NCI-H146 treated with DMSO at 0.1 percent for 48 hours (cell line): ENCODE data around the gene ATF1.
A peak's percentile ranks its signal among the peaks of the same experiment; 100 is the strongest.
"Not testable (repeated sequence)": the region's sequence is repeated elsewhere in the genome, so short reads cannot be mapped to it uniquely, and the experiment has no call there.

Experiments used
- DNase-seq: peaks from one replicate; lab custom pipeline; 2025; ENCODE audit not compliant: unreplicated experiment; lab: John Stamatoyannopoulos, UW

The ATF1 gene

DNA sequence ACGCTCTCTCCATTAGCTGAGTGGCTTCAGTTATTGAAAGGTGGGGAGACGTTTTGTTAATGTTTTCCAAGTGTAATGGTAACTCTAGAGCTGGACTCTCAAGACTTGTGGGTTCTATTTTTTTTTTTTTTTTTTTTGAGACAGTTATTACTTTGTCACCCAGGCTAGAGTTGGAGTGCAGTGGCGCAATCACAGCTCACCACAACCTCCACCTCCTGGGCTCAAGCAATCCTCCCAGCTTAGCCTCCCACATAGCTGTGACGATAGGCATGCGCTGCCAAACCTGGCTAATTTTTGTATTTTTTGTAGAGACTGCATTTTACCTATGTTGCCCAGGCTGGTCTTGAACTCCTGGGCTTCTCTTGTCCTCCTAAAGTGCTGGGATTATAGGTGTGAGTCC is 26.2 kb downstream of the ATF1 start:
- DNase-seq = no peak

DNA sequence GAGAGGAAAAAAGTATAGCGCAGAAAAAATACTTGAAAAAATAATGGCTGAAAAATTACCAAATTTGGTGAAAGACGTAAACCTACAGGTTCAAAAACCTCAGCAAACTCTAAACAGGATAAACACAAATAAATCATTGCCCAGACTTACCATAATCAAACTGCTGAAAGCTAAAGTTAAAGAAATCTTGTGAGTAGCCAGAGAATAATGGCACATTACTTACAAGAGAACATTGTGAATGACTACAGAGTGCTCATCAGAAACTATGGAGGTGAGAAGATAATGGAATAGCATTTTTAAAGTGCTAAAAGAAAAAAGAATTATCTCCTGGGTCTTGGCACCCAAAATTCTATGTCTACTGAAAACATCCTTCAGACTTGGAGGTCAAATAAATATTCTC is 36.0 kb downstream of the ATF1 start:
- no peak for DNase-seq

DNA sequence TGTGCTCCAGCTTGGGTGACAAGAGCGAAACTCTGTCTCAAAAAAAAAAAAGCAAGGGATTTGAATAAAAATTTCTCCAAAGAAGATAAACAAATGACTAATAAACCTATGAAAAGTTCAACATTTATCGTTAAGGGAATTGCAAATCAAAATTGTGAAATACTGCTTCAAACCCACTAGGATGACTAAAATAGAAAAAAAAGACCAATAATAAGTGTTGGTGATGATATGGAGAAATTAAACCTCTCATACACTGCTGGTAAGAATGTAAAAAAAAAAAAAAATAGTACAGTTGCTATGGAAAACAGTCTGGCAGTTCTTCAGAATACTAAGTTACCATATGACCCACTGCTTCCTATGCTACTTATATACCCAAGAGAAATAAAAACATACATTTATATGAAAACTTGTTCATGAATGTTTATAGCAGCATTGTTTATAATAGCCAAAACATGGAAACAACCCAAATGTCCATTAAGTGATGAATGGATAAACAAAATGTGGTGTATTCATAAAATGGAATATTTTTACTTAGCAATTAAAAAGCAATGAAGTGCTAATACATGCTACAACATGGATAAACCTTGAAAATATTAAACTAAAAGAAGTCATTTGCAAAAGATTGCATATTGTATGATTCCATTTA is 39.5 kb downstream of the ATF1 start:
- no peak for DNase-seq

DNA sequence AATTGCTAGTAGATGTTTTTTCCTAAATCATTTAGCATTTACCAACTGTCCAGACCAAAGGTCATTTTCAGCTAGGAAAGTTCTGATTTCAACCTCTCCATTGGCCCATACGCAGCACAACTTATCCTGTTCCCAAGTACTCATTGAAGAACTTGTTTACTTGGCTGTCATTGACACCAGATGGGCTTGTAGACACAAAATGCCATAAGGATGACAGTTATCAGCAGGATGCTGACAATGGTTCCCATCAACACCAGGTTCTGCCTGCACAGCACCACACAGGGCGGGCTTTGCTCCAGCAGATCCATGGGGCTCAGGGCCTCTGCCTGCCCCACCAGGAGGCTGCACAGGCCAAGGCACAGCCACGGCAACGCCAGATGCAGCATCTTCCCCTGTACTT is 42.3 kb downstream of the ATF1 start:
- DNase-seq = no peak

DNA sequence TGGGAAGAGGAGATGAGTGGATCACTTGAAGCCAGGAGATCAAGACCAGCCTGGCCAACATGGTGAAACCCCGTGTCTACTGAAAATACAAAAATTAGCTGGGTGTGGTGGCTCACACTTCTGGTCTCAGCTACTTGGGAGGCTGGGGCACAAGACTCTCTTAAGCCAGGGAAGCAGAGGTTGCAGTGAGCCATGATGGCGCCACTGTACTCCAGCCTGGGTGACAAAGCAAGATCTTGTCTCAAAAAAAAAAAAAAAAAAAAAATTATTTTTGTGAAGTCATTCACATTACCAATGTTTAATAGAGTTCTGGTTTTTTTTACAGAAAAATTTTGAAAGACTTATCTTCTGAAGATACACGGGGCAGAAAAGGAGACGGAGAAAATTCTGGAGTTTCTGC is 45.2 kb downstream of the ATF1 start:
- not testable (repeated sequence) for DNase-seq

DNA sequence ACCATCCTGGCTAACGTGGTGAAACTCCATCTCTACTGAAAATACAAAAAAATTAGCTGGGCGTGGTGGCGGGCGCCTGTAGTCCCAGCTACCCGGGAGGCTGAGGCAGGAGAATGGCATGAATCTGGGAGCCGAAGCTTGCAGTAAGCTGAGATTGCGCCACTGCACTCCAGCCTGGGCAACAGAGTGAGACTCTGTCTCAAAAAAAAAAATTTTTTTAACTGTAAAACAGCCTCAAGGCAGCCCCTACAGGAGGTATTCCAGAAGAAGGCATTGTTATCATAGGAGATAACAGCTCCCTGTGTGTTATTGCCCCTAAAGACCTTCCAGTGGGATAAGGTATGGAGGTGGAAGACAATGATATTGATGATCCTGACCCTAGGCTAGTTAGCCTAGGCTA is 51.0 kb downstream of the ATF1 start:
- not testable (repeated sequence) for DNase-seq

DNA sequence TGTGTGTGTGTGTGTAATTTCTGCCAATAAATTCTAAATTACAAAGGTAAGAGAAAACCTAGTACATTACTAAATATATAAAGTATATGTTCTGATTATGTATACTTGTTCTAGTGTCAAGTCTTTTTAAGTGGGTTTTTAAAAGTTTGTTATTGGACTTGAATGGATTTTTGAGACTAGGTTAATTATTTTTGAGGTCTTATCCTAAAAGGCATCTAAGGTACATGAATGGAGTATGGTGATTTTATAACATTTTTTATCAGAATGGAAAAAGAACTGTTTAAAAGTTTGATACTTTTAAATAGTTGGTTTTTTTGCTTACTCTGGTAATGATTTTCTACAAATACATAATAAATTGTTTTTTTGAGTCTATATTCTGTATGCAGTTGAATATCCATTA is 56.3 kb downstream of the ATF1 start:
- DNase-seq = no peak

DNA sequence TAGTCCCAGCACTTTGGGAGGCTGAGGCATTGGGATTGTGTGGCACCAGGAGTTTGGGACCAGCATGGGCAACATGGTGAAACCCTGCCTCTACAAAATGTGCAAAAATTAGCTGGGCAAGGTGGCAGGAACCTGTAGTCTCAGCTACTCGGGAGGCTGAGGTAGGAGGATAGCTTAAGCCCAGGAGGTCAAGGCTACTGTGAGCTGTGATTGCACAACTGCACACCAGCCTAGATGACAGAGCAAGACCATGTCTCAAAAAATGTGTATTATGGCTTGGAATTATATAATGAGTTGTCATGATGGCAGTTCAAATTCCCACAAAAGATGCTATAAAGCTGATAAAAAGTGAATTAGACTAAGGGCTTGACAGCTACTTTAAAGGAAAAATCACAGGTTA is 58.2 kb downstream of the ATF1 start:
- DNase-seq = no peak

DNA sequence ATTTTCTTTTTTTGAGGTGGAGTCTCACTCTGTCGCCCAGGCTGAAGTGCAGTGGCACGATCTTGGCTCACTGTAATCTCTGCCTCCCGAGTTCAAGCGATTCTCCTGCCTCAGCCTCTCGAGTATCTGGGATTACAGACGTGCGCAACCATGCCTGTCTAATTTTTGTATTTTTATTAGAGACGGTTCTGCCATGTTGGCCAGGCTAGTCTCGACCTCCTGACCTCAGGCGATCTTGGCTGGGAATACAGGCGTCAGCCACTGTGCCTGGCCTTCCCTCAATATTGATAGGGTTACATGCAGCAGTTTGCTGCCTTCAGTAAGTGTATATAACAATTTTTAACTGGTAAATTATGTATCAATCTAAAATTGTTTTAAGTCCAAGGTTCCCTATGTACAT is 59.8 kb downstream of the ATF1 start:
- not testable (repeated sequence) for DNase-seq

DNA sequence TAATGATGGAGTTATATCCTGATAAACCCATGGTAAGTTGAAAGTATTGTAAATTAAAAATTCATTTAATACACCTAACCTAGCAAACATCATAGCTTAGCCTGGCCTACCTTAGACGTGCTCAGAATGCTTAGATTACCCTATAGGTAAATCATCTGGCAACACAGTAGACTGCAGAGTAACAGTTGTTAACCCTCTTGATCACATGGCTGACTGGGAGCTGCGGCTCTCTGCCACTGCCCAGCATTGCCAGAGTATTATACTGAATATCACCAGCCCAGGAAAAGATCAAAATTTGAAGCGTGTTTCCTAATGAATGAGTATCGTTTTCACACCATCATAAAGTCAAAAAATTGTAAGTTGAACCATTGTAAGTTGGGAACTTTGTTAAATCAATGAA is 61.0 kb downstream of the ATF1 start:
- no peak for DNase-seq

DNA sequence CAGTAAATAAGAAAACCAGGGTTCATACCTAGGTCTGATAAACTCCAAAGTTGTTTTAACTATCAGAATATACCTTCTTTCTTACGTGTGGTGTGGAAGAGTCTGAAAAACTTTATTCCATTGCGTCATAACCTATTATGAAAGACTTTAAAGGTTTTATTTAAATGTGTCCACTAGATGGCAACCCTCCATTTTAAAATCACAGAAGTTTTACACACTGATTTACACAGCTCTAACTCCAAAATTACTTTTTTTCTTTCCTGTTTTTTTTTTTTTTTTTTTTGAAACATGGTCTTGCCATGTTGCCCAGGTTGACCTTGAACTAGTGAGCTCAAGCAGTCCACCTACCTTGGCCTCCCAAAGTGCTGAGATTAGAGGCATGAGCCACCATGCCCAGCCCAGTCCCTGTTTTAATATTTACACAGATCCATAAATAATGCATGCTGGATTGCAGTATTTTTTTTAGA is 61.5 kb downstream of the ATF1 start:
- DNase-seq = peak; percentile 49

DNA sequence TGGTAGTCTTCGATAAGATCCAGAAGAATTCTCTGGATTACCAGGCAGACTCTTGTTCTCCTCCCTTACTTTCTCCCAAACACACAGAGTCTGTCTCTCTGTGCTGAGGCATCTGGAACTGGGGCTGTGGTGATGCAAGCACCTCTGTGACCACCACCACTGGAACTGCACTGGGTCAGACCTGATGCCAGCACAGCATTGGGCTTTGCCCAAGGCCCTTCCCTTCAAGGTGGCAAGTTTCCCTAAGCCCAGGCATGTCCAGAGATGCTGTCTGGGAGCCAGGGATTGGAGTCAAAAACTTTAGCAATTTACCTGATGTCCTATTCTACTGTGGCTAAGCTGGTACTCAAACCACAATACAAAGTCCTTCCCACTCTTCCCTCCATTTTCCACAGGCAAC is 64.2 kb downstream of the ATF1 start:
- no peak for DNase-seq

DNA sequence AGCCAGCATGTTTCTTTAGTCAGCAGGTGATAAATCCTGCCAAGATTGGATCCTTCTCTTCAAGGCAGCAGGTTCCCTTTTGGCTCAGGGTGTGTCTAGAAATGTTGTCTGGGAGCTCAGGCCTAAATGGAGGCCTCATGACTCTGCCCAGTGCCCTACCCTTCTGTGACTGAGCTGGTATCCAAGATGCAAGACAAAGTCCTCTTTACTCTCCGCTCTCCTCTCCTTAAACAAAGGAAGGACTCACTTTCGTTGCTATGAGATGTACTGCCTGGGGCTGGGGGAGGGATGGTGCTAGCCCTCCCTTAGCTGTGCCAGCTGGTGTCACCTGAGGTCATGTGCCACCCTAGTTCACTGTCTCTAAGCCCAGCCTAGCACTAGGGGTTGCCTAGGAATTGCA is 65.0 kb downstream of the ATF1 start:
- no peak for DNase-seq

DNA sequence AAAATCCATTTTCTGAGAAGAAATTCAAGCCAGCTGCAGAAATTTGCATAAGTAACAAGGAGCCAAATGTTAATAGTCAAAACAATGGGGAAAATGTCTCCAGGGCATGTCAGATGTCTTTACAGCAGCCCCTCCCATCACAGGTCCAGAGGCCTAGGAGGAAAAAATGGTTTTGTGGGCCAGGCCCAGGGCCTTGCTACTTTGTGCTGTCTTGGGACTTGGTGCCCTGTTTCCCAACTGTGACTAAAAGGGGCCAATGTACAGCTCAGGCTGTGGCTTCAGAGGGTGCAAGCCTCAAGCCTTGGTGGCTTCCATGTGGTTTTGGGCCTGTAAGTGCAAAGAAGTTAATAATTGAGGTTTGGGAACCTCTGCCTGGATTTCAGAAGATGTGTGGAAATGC is 69.9 kb downstream of the ATF1 start:
- not testable (repeated sequence) for DNase-seq

DNA sequence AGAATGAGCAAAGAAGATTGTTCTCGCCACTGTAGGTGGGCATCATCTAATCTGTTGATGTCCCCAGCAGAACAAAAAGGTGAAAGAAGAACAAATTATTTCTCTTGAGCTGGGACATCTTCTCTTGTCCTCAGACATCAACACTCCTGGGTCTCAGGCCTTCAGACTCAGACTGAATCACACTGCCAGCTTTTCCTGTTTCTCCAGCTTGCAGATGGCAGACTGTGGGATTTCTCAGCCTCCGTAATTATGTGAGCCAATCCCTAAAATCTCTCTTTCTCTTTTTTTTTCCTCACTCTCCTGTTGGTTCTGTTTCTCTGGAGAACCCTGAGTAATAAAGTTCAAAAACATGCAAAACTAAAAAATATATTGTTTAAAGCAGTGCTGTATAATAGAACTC is 75.1 kb downstream of the ATF1 start:
- no peak for DNase-seq

DNA sequence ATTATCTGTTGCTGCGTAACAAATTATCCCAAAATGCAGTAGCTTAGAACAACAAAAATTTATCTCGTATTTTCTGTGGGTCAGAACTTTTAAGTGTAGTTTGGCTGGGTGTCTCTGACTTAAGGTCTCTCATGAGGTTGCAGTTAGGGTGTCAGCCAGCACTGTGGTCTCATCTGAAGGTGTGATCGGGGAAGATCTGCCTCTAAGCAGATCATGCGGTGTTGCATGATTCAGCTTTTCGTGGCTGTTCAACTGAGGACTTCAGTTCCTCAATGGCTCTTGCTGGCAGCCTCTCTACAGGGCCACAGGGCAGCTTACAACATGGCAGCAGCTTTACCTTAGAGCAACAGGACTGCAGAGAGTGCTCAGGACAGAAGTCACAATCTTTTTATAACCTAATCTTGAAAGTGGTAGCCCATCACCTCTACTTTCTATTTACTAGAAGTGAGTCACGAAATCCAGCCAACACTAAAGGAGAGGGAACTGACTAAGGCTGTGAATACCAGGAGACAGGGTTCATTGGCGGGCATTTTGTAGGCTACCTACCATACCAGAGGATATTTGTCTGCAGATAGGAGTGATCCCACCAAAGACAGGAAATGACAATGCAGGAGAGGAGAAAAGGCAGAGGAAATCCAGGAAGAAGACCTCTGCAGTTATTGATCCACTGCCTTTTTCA is 77.0 kb downstream of the ATF1 start:
- no peak for DNase-seq

DNA sequence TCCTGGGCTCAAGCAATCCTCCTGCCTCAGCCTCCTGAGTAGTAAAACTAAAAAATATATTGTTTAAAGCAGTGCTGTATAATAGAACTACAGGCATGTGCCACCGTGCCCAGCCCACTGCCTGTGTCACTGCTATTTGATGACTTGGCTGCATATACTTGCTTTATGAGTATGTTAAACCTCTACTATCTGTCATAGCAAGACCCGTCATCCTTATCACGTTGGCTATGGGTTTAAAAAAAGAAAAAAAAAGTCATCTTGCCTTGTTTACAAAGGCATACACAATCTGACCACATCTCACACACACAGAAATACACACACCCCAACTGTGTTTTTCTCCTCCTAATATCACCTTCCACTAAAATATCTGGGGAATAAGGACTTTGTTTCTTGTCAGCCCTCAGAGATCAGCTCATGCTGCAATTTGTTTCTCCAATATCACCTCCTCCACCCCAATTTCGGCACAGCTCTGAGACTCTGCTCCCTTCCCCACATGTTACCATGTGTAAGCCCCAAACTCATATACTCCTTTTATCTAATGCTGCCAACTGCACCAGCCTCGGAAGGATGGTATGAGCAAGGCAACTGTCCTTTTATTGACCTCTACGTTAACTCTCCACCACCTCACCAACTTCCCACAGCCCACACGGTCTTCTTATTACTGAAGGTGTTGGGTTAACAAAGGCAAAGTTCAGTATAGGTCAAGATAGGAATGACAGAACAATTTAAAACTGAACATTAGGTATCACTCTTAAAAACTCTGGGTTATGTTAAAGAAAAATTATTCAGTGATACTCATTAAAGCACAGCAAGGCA is 78.0 kb downstream of the ATF1 start:
- no peak for DNase-seq

DNA sequence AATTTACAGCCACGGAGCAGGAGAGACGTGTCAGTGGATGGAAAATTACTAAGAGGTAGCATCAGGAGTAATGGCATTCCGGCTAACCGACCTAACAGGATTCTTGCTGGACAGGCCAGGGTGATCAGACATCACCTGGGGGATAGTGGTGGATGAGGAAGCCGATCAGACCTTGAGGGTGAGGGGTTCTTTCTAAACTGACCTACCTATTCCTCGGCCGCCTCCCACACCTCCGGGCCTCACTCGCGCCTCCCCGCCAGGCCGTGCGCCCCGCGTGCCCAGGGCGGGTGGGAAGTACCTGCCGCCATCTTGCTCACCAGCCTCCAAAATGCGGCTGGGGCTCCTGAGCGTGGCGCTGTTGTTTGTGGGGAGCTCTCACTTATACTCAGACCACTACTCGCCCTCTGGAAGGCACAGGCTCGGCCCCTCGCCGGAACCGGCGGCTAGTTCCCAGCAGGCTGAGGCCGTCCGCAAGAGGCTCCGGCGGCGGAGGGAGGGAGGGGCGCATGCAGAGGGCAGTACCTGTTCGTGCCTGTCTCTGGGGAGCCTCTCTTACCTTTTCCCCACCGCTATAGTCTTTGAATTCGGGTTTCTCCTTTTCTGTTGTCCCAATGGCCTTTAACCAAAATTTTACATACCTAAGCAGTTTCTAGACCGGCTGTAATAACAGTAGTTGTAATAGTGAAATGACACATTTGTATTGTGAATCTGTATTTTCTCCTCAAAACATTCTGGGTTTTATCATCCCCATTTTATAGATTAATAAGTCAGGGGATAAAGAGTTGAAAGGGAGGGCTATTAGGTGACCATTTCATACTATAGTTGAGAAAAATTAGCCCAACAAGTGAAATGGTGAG is 79.0 kb downstream of the ATF1 start, which contains the start of gene TMPRSS12:
Gene TMPRSS12 (plus strand): TSS at position 290 of the 857 bp plus-strand sequence. CDS start 39 bp downstream, at position 329.
- no peak for DNase-seq

DNA sequence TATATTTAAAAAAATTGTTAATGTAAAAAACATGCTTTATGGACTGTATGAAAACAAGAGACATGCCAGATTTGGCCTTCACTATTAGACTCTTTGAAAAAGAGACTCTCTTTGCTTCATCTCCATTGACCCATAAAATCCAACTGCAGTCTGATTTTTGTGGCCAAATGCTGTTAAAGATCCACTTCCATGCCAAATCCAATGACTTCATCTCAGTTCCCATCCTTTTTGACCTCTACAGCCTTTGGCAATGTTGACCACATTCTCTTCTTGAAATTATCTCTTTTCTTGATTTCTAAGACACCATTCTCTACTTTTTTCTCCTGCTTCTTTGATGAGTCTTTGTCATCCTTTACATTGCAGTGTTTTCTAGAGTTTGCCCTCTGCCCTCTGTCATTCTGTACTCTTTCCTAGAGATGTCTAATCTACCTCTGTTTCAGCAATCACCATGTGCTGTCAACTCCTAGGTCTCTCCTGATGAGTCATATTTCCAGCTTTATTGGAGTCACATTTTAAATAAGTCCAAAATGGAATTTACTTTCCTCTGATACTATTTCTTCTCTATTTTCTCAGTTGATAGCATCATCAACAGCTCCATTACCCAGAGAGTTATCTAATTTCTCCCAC is 81.2 kb downstream of the ATF1 start:
- no peak for DNase-seq

DNA sequence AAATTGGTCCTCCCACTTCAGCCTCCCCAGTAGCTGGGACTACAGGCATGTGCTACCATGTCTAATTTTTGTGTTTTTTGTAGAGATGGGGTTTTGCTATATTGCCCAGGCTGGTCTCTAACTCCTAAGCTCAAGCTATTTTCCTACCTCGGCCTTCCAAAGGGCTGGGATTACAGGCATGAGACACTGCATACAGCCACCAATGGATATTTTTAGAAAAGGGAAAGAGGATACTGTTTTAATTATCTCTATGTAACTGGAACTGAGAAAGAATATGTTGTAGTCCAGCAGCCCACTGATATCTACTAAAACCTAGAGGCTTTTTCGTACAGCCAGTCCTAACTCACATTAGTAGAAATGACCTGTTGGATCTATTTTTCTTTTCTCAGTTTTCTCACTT is 85.1 kb downstream of the ATF1 start:
- no peak for DNase-seq

DNA sequence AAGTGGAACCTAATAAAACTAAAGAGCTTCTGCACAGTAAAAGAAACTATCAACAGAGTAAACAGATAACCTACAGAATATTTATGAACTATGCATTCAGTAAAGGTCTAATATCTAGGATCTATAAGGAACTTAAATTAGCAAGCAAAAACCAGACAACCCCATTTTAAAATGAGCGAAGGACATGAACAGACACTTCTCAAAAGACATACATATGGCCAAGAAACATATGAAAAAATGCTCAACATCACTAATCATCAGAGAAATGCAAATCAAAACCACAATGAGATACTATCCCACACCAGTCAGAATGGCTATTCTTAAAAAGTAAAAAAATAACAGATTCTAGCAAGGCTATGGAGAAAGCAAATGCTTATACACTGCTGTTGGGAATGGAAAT is 91.3 kb downstream of the ATF1 start:
- DNase-seq = not testable (repeated sequence)
